ENCODE data around the gene LPIN1. TPM values are rescaled to one million over a fixed set of nuclear protein-coding genes. Genes with fewer than 3 reads are reported as not detected.

LPIN1 gene
- total and polyA plus RNA-seq, 2 of the 13 experiments (the other 11 are each of a cell fraction or from before 2014, with no cell fraction given) = 9.7 to 19.4 TPM

- TF ChIP-seq ZXDC (CRISPR knock-in tag; IDR thresholded peaks at IDR 0.05) = no peak
- peak; percentile 66; the same call in 1 of the 2 replicates for TF ChIP-seq THAP9 (CRISPR knock-in tag; IDR thresholded peaks at IDR 0.05; ENCODE audit: borderline replicate concordance)
- no peak for TF ChIP-seq ZNF737 (CRISPR knock-in tag; IDR thresholded peaks at IDR 0.05; ENCODE audit: borderline replicate concordance)
- TF ChIP-seq TFDP1 (CRISPR knock-in tag; IDR thresholded peaks at IDR 0.05; ENCODE audit: borderline replicate concordance) = no peak; the same call in 1 of the 2 replicates
- peak; percentile 61; the same call in 1 of the 2 replicates for TF ChIP-seq RXRB (CRISPR knock-in tag; IDR thresholded peaks at IDR 0.05; ENCODE audit: borderline replicate concordance)
- 0 out of 2 replicates have a peak, but pooled peaks have one; percentile 48 for TF ChIP-seq KAT8 (CRISPR knock-in tag; IDR thresholded peaks at IDR 0.05)
- TF ChIP-seq ZNF143 (CRISPR knock-in tag; IDR thresholded peaks at IDR 0.05) = no peak
- TF ChIP-seq TCF7 (IDR thresholded peaks at IDR 0.05; ENCODE audit: low read depth) = no peak
- TF ChIP-seq, protein P1, sequence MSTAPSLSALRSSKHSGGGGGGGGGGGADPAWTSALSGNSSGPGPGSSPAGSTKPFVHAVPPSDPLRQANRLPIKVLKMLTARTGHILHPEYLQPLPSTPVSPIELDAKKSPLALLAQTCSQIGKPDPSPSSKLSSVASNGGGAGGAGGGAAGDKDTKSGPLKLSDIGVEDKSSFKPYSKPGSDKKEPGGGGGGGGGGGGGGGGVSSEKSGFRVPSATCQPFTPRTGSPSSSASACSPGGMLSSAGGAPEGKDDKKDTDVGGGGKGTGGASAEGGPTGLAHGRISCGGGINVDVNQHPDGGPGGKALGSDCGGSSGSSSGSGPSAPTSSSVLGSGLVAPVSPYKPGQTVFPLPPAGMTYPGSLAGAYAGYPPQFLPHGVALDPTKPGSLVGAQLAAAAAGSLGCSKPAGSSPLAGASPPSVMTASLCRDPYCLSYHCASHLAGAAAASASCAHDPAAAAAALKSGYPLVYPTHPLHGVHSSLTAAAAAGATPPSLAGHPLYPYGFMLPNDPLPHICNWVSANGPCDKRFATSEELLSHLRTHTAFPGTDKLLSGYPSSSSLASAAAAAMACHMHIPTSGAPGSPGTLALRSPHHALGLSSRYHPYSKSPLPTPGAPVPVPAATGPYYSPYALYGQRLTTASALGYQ (CRISPR knock-in tag; IDR thresholded peaks at IDR 0.05) = no peak
- no peak for TF ChIP-seq XBP1 (CRISPR knock-in tag; IDR thresholded peaks at IDR 0.05)
- no peak for TF ChIP-seq ARNTL (CRISPR knock-in tag; IDR thresholded peaks at IDR 0.05)
- TF ChIP-seq ZNF501 (CRISPR knock-in tag; IDR thresholded peaks at IDR 0.05) = peak; percentile 86
- no peak for TF ChIP-seq ZNF263 (CRISPR knock-in tag; IDR thresholded peaks at IDR 0.05)
- TF ChIP-seq NAIF1 (CRISPR knock-in tag; IDR thresholded peaks at IDR 0.05; ENCODE audit: borderline replicate concordance) = no peak
- no peak for TF ChIP-seq CHD4 (IDR thresholded peaks at IDR 0.05; ENCODE audit: borderline replicate concordance, low read length)
- no peak for TF ChIP-seq CAMTA2 (CRISPR knock-in tag; IDR thresholded peaks at IDR 0.05; ENCODE audit: borderline replicate concordance)
- no peak for TF ChIP-seq CBFB (CRISPR knock-in tag; IDR thresholded peaks at IDR 0.05)
- no peak for TF ChIP-seq RFX5 (IDR thresholded peaks at IDR 0.05; ENCODE audit: low read depth, low read length)
- TF ChIP-seq CBX2 (IDR thresholded peaks at IDR 0.05; ENCODE audit: low read depth, low read length) = no peak
- TF ChIP-seq CBX2 (CRISPR knock-in tag; IDR thresholded peaks at IDR 0.05; ENCODE audit: low read depth) = no peak
- no peak for TF ChIP-seq ZNF678 (CRISPR knock-in tag; IDR thresholded peaks at IDR 0.05)
- TF ChIP-seq HNRNPUL1 (IDR thresholded peaks at IDR 0.05; ENCODE audit: low read depth, low read length) = no peak
Observed at GRCh38 chr2:11863513-11864328, 117.3 kb downstream of the LPIN1 start (continued).
